ENCODE data around the gene GINS1.

Gene GINS1

DNA sequence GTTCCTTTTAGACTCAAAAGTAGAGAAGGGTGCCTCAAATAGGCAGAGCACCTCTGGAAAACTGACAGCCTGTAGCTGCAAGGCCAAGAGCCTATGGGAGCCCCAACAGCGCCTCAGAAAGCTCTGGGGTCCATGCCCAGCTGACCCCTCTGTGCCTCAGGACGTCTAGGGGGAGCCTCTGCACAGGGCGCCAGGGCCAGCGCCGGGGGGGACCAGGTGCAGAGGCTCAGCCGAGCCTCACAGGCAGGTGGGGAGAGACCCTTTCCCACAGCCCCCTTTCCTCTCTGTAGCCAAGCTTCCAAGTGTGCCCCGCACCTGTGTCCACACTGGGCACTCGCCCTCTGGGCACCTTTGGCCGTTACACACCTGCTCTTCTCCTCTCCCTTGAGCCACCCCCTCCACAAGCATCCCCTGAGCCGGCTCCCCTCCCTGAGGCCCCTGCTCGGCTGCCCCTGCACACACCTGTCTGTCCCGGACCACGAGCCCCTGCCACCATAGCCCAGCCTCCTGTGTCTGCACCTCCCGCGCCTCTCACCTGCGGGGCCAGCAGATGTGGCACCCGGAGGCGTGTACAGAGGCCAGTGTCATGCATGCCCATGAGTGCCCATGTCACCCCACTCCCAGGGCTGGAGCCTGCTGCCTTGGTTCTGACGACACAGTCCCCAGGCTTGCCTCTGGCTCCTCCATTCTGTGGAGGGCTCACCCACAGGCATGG lies 53.2 kb downstream of the GINS1 start:
- no peaks in the 10 kb centered on the region for H3K79me2 ChIP-seq (ENCODE audit: low read length)
- TF ChIP-seq, protein P1, sequence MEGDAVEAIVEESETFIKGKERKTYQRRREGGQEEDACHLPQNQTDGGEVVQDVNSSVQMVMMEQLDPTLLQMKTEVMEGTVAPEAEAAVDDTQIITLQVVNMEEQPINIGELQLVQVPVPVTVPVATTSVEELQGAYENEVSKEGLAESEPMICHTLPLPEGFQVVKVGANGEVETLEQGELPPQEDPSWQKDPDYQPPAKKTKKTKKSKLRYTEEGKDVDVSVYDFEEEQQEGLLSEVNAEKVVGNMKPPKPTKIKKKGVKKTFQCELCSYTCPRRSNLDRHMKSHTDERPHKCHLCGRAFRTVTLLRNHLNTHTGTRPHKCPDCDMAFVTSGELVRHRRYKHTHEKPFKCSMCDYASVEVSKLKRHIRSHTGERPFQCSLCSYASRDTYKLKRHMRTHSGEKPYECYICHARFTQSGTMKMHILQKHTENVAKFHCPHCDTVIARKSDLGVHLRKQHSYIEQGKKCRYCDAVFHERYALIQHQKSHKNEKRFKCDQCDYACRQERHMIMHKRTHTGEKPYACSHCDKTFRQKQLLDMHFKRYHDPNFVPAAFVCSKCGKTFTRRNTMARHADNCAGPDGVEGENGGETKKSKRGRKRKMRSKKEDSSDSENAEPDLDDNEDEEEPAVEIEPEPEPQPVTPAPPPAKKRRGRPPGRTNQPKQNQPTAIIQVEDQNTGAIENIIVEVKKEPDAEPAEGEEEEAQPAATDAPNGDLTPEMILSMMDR (IDR thresholded peaks at IDR 0.05; ENCODE audit: low read length): no peak
- H3K4me2 ChIP-seq (ENCODE audit: low read depth, low read length): no peak overlapping the region
- H2AFZ ChIP-seq (ENCODE audit: low read length): no peak overlapping the region
- no peak overlapping the region for H3K4me3 ChIP-seq (ENCODE audit: low read length)
- no peak overlapping the region for H3K27ac ChIP-seq (ENCODE audit: low read length)
- H3K9me3 ChIP-seq (replicated peaks; ENCODE audit: insufficient read depth, low read length): no peaks in the 10 kb centered on the region
- no peak overlapping the region for H3K9ac ChIP-seq (ENCODE audit: low read length)
- H3K27me3 ChIP-seq (replicated peaks; ENCODE audit: insufficient read depth, low read length): no peaks in the 10 kb centered on the region
- H3K4me1 ChIP-seq (ENCODE audit: low read length): no peaks in the 10 kb centered on the region
- no peaks in the 10 kb centered on the region for H3F3A ChIP-seq (ENCODE audit: insufficient read depth, low read length)
- DNase-seq: no peak
- no peaks in the 10 kb centered on the region for H3K9me2 ChIP-seq (replicated peaks; ENCODE audit: insufficient read depth, low read length)
- H3K36me3 ChIP-seq (replicated peaks; ENCODE audit: insufficient read depth, low read length): no peaks in the 10 kb centered on the region
- no peaks in the 10 kb centered on the region for H4K20me1 ChIP-seq (ENCODE audit: insufficient read depth, low read length)

DNA sequence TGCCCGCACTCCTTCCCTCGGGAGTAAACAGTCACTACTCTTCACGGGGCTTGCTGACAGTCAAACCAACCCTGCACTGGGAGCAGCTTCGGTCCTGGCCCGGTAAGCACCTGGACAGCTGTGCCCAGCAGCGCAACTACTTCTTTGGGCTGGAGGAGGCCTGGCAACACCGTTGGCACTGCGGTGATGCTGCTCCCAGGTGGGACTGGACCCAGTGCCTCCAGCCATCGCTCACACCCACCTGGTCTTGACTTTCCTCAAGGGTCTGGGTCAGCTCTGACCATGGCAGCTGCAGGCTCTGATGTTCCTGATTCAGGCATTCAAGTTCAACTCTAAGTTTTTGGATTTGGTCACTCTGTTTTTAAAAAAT lies 53.8 kb downstream of the GINS1 start:
- Histone ChIP-seq H2AFZ (ENCODE audit: low read length) (no peak overlapping the region), H3K4me3 (ENCODE audit: low read length) (no peak overlapping the region), H3K27me3 (replicated peaks; ENCODE audit: insufficient read depth, low read length) (no peaks in the 10 kb centered on the region), H3K9me3 (replicated peaks; ENCODE audit: insufficient read depth, low read length) (no peaks in the 10 kb centered on the region), H3K27ac (ENCODE audit: low read length) (no peak overlapping the region), H3K9ac (ENCODE audit: low read length) (no peak overlapping the region), H3F3A (ENCODE audit: insufficient read depth, low read length) (no peaks in the 10 kb centered on the region), H3K4me2 (ENCODE audit: low read depth, low read length) (0 out of 2 replicates have a peak overlapping the region, but pooled peaks have one; percentile 4), H3K4me1 (ENCODE audit: low read length) (no peaks in the 10 kb centered on the region), H3K79me2 (ENCODE audit: low read length) (no peaks in the 10 kb centered on the region), H3K9me2 (replicated peaks; ENCODE audit: insufficient read depth, low read length) (no peaks in the 10 kb centered on the region), H4K20me1 (ENCODE audit: insufficient read depth, low read length) (no peaks in the 10 kb centered on the region), H3K36me3 (replicated peaks; ENCODE audit: insufficient read depth, low read length) (no peaks in the 10 kb centered on the region)
- TF ChIP-seq, protein P1 (IDR thresholded peaks at IDR 0.05; ENCODE audit: low read length): no peak
- TF ChIP-seq EZH2 (optimal IDR thresholded peaks at IDR 0.05; ENCODE audit: low read depth, low read length): no peak
- no peak for TF ChIP-seq EZH2phosphoT487 (IDR thresholded peaks at IDR 0.05; ENCODE audit: low read length)
- no peak for DNase-seq

DNA sequence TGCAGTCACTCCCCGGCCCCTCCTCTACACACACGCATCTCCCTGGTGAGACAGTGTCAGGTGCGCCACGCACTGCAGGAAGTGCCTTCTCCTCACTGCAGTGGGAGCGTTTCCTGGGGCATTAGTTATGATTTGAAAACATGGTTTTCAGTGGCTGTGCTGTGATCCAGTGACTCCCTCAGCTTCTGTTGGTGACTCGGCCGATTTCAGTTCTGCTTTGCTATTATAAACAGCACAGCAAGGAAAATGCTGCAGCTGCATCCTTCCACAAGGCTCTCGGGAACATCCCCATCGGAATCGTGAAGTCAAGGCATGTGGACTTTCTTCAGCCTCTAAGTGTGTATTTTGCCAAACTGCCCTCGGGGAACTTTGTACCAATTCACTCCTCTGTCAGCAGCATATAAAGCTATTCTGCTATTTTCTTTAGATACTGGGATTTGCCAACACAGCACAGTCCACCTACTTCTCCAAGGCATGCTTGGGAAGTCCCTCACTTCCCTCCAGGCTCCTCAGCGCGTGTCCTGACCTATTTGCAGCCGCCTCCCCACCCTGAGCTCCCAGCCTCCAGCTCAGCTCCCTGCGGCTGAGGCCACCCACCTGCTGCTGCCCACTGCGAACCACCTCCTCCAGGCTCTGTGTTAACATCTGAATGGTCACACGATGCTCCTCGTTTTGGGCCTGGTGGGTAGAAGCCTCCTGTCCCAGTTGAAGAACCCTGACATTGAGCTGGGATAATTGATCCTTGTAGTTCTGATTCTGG lies 54.5 kb downstream of the GINS1 start:
- no peaks in the 10 kb centered on the region for H3K79me2 ChIP-seq (ENCODE audit: low read length)
- H3K4me1 ChIP-seq (ENCODE audit: low read length): no peaks in the 10 kb centered on the region
- no peak for DNase-seq
- H4K20me1 ChIP-seq (ENCODE audit: insufficient read depth, low read length): no peaks in the 10 kb centered on the region
- 0 out of 2 replicates have a peak overlapping the region, but pooled peaks have one; percentile 4 for H3K4me2 ChIP-seq (ENCODE audit: low read depth, low read length)
- TF ChIP-seq, protein P1 (IDR thresholded peaks at IDR 0.05; ENCODE audit: low read length): no peak
- no peak for TF ChIP-seq EZH2phosphoT487 (IDR thresholded peaks at IDR 0.05; ENCODE audit: low read length)
- no peak for TF ChIP-seq EZH2 (optimal IDR thresholded peaks at IDR 0.05; ENCODE audit: low read depth, low read length)
- H3K27ac ChIP-seq (ENCODE audit: low read length): no peak overlapping the region
- no peaks in the 10 kb centered on the region for H3K9me3 ChIP-seq (replicated peaks; ENCODE audit: insufficient read depth, low read length)
- no peak overlapping the region for H3K4me3 ChIP-seq (ENCODE audit: low read length)
- H3K27me3 ChIP-seq (replicated peaks; ENCODE audit: insufficient read depth, low read length): no peaks in the 10 kb centered on the region
- H3K36me3 ChIP-seq (replicated peaks; ENCODE audit: insufficient read depth, low read length): no peaks in the 10 kb centered on the region
- H3K9ac ChIP-seq (ENCODE audit: low read length): no peak overlapping the region
- no peaks in the 10 kb centered on the region for H3K9me2 ChIP-seq (replicated peaks; ENCODE audit: insufficient read depth, low read length)
- no peak overlapping the region for H2AFZ ChIP-seq (ENCODE audit: low read length)
- H3F3A ChIP-seq (ENCODE audit: insufficient read depth, low read length): no peaks in the 10 kb centered on the region
